ENCODE results near the gene FBXO36.

- TF ChIP-seq POLR2A (IDR thresholded peaks at IDR 0.05) (no peak), CTCF (IDR thresholded peaks at IDR 0.05 in 8 of 11, conservative IDR thresholded peaks at IDR 0.05 in 3 of 11) (no peak), POLR2AphosphoS5 (IDR thresholded peaks at IDR 0.05) (no peak)
These were observed 97.4 kb downstream of the FBXO36 start for GRCh38 chr2:230019742-230020141.

Measured in spleen (tissue), 7 donors.